Endodermal cell (in vitro differentiated cells): ENCODE measurements around the gene DLG2. TPM values are rescaled to one million over a fixed set of nuclear protein-coding genes. Genes with fewer than 3 reads are reported as not detected.

ENCODE experiments used
- DNase-seq: peaks from one replicate; pipeline ENCODE4 v3.0.0-alpha.2; 2017
- H3K27ac ChIP-seq: 2 replicates; pipeline ENCODE4 v1.5.1; 2013; ENCODE audit warnings: mild to moderate bottlenecking, low read depth, low read length, moderate library complexity
- H3K27me3 ChIP-seq: 2 replicates; pipeline ENCODE4 v1.6.1; 2013; ENCODE audit warnings: mild to moderate bottlenecking, low read length, moderate library complexity; ENCODE audit not compliant: insufficient read depth, control insufficient read depth, poor library complexity, severe bottlenecking
- H3K36me3 ChIP-seq: 2 replicates; pipeline ENCODE4 v1.7.0; 2013; ENCODE audit warnings: mild to moderate bottlenecking, low read length, moderate library complexity; ENCODE audit not compliant: control insufficient read depth, insufficient read depth
- H3K4me1 ChIP-seq: one replicate; pipeline ENCODE4 v1.7.0; 2013; ENCODE audit warnings: low read length; ENCODE audit not compliant: control insufficient read depth, insufficient read depth
- H3K4me3 ChIP-seq: 2 replicates; pipeline ENCODE4 v1.5.1; 2013; ENCODE audit warnings: mild to moderate bottlenecking, low read length, moderate library complexity
- H3K9ac ChIP-seq: 2 replicates; pipeline ENCODE4 v1.6.1; 2013; ENCODE audit warnings: mild to moderate bottlenecking, low read length, moderate library complexity; ENCODE audit not compliant: poor library complexity, severe bottlenecking; ENCODE audit errors: extremely low read depth
- H3K9me3 ChIP-seq: 2 replicates; pipeline ENCODE4 v1.6.1; 2013; ENCODE audit warnings: mild to moderate bottlenecking, low read length, moderate library complexity; ENCODE audit not compliant: control insufficient read depth
- H3K27ac Mint-ChIP-seq: 2 replicates; pipeline ENCODE4 v1.8.0; 2020; ENCODE audit warnings: mixed read lengths
- H3K27me3 Mint-ChIP-seq: 2 replicates; pipeline ENCODE4 v1.8.0; 2021; ENCODE audit warnings: mild to moderate bottlenecking, mixed read lengths; ENCODE audit not compliant: insufficient read depth
- H3K36me3 Mint-ChIP-seq: 2 replicates; pipeline ENCODE4 v1.8.0; 2020; ENCODE audit warnings: low read depth, mixed read lengths
- H3K4me1 Mint-ChIP-seq: 2 replicates; pipeline ENCODE4 v1.8.0; 2020; ENCODE audit warnings: mixed read lengths
- H3K4me3 Mint-ChIP-seq: 2 replicates; pipeline ENCODE4 v1.8.0; 2020; ENCODE audit warnings: mild to moderate bottlenecking, moderate library complexity, mixed read lengths
- H3K9me3 Mint-ChIP-seq: 2 replicates; pipeline ENCODE4 v1.8.0; 2020; ENCODE audit warnings: mild to moderate bottlenecking, mixed read lengths
- CTCF ChIP-seq: fragments of 200-600 bp; sonication (generic); conservative IDR thresholded peaks from 2 replicates; pipeline ENCODE4 v1.5.0; 2021; ENCODE audit warnings: antibody characterized with exemption, mild to moderate bottlenecking
- WGBS, 2 experiments: methylation state at CpG; one replicate each; pipeline versions ENCODE4 v1.1.5 to v1.1.7; 2013; ENCODE audit warnings: missing lambda C conversion rate in 2 of 2, mixed read lengths in 1 of 2; ENCODE audit not compliant: insufficient coverage in 1 of 2, insufficient read length in 1 of 2; 5-methylcytosine and 5-hydroxymethylcytosine counted together
- total RNA-seq, 2 donors: library from RNA; stranded (reverse); fragmentation: NEBNext Ultra II Directional in 1 of 2; extraction: Animal tissue kit (Norgen Biotek cat#: 25700) in 1 of 2; gene quantifications; 2 replicates in 1 of 2; 3 replicates in 1 of 2; pipeline ENCODE4 v1.2.1, GENCODE V29; 2021

The DLG2 gene
- total RNA-seq, 2 donors from 2014 or later: 9.6 to 10.6 TPM

- H3K9me3 Mint-ChIP-seq: no peaks in the 10 kb centered on the region
- Histone ChIP-seq H3K4me3 (no peak overlapping the region), H3K9ac (no peak overlapping the region), H3K27ac (no peak overlapping the region), H3K4me1 (no peaks in the 10 kb centered on the region), H3K9me3 (no peaks in the 10 kb centered on the region), H3K36me3 (no peaks in the 10 kb centered on the region), H3K27me3 (no peaks in the 10 kb centered on the region)
- DNase-seq: no peak
- H3K4me3 Mint-ChIP-seq: no peak overlapping the region
- H3K36me3 Mint-ChIP-seq: peaks cover 3% of the 10 kb centered on the region
- no peak for TF ChIP-seq CTCF
- WGBS, 2 experiments: 88 to 100% methylated on average over 1 to 3 of the region's 3 CpGs
- no peaks in the 10 kb centered on the region for H3K27me3 Mint-ChIP-seq
- no peak overlapping the region for H3K27ac Mint-ChIP-seq
- peaks cover 10% of the 10 kb centered on the region for H3K4me1 Mint-ChIP-seq
Observed at GRCh38 chr11:83473743-83474142, 2153.4 kb downstream of the DLG2 start.

- no peaks in the 10 kb centered on the region for H3K4me1 ChIP-seq
- H3K27ac Mint-ChIP-seq: no peak overlapping the region
- H3K4me3 ChIP-seq: no peak overlapping the region
- no peak for DNase-seq
- H3K27me3 ChIP-seq: no peaks in the 10 kb centered on the region
- H3K9me3 Mint-ChIP-seq: no peaks in the 10 kb centered on the region
- no peak for TF ChIP-seq CTCF
- no peak overlapping the region for H3K4me3 Mint-ChIP-seq
- no peaks in the 10 kb centered on the region for H3K36me3 ChIP-seq
- no peaks in the 10 kb centered on the region for H3K27me3 Mint-ChIP-seq
- peaks cover 10% of the 10 kb centered on the region for H3K4me1 Mint-ChIP-seq
- no peak overlapping the region for H3K9ac ChIP-seq
- H3K9me3 ChIP-seq: no peaks in the 10 kb centered on the region
- H3K27ac ChIP-seq: no peak overlapping the region
- peaks cover 3% of the 10 kb centered on the region for H3K36me3 Mint-ChIP-seq
Observed at GRCh38 chr11:83472806-83473205, 2154.3 kb downstream of the DLG2 start.

- Mint-ChIP-seq H3K9me3 (no peaks in the 10 kb centered on the region), H3K36me3 (peaks cover 3% of the 10 kb centered on the region), H3K4me3 (no peak overlapping the region), H3K27ac (no peak overlapping the region), H3K4me1 (peaks cover 10% of the 10 kb centered on the region), H3K27me3 (no peaks in the 10 kb centered on the region)
- Histone ChIP-seq H3K27me3 (no peaks in the 10 kb centered on the region), H3K36me3 (no peaks in the 10 kb centered on the region), H3K4me3 (no peak overlapping the region), H3K27ac (no peak overlapping the region), H3K9me3 (no peaks in the 10 kb centered on the region), H3K4me1 (no peaks in the 10 kb centered on the region), H3K9ac (no peak overlapping the region)
- 90 to 94% methylated on average over 3 to 5 of the region's 5 CpGs for WGBS, 2 experiments
- no peak for TF ChIP-seq CTCF
- DNase-seq: no peak
Observed at GRCh38 chr11:83471831-83472727, 2155.1 kb downstream of the DLG2 start.
